Heart left ventricle (tissue), 13 donors: ENCODE measurements around the gene CELF4.

Experiments
- CTCF ChIP-seq, 12 donors: fragments of 200-600 bp; sonication (generic) in 4 of 12; IDR thresholded peaks; one replicate each; pipeline versions ENCODE4 v1.5.0 to v1.8.0; 2018 to 2022; ENCODE audit warnings: antibody characterized with exemption in 12 of 12, mild to moderate bottlenecking in 5 of 12
- POLR2A ChIP-seq, 2 donors: fragments of 450-650 bp; IDR thresholded peaks; one replicate each; pipeline ENCODE4 v1.6.1; 2017; ENCODE audit warnings: antibody characterized with exemption in 2 of 2, mild to moderate bottlenecking in 2 of 2, moderate library complexity in 2 of 2
- donor health status: ischemic (EF 13 %, LVEDD 7.1; RV severe dilation, severe dysfunction).
- donor health status: DM: no; HTN: yes; CAD: no.
- donor health status: DM: no; HTN: no; CAD: no.
- donor health status: ischemic (EF 25% LVEDD 6.9; RV normal size, moderate dysfunction).
- donor health status: ischemic (EF 25% LVEDD 5.7; RV mildly dilated, moderate dysfunction).
- donor health status: ischemic (EF 35%, LVEDD 5.7; RV mildly dilated, moderate dysfunction).
- donor health status: nonischemic (EF 11% LVEDD 7.7; RV severe dilation, severe dysfunction).
- donor health status: DM: yes; HTN: yes; CAD: no.
- donor health status: PGD.
- donor health status: ischemic (EF 29% LVEDD 5.4; RV normal size, mild dysfunction).
- donor health status: nonischemic (EF 23%, LVEDD 6.1; RV moderate dilation, normal function).

GRCh38 chr18:37304012-37304680 lies 261.5 kb downstream of the CELF4 start:
- TF ChIP-seq CTCF (IDR thresholded peaks at IDR 0.05) (no peak), POLR2A (IDR thresholded peaks at IDR 0.05) (no peak)
